HG03066 (cell line): ENCODE data around the gene GMPR.
"Not testable (repeated sequence)": the region's sequence is repeated elsewhere in the genome, so short reads cannot be mapped to it uniquely, and the experiment has no call there.

ENCODE experiments used
- ATAC-seq: cut with Tn5 transposase; IDR thresholded peaks from one replicate; pipeline ENCODE4 v1.9.1; 2021; ENCODE audit warnings: low read depth; ENCODE audit not compliant: unreplicated experiment

The GMPR gene

GRCh38 chr6:16225062-16225731, 13.2 kb upstream of the GMPR start:
- not testable (repeated sequence) for ATAC-seq

GRCh38 chr6:16226117-16227047, 12.0 kb upstream of the GMPR start:
- ATAC-seq = not testable (repeated sequence)

GRCh38 chr6:16227048-16227562, 11.3 kb upstream of the GMPR start:
- ATAC-seq = no peak

GRCh38 chr6:16227605-16228004, 10.8 kb upstream of the GMPR start:
- no peak for ATAC-seq

GRCh38 chr6:16228043-16228442, 10.3 kb upstream of the GMPR start:
- no peak for ATAC-seq

- ATAC-seq = no peak
These were observed 9.4 kb upstream of the GMPR start for GRCh38 chr6:16228709-16229665.

GRCh38 chr6:16229700-16230099, 8.7 kb upstream of the GMPR start:
- no peak for ATAC-seq

GRCh38 chr6:16230953-16231352, 7.4 kb upstream of the GMPR start:
- no peak for ATAC-seq

- ATAC-seq = no peak
These were observed 6.3 kb upstream of the GMPR start for GRCh38 chr6:16232086-16232485.

- ATAC-seq = no peak
These were observed 2.3 kb upstream of the GMPR start for GRCh38 chr6:16236009-16236501.

GRCh38 chr6:16236631-16237199, 1.7 kb upstream of the GMPR start:
- ATAC-seq = no peak

GRCh38 chr6:16237242-16237641, 1.1 kb upstream of the GMPR start:
- no peak for ATAC-seq

- ATAC-seq = peak; percentile 21
These were observed 793 bp downstream of the GMPR start for GRCh38 chr6:16238963-16239797.

- ATAC-seq = no peak
These were observed 1.4 kb downstream of the GMPR start for GRCh38 chr6:16239798-16240123.

GRCh38 chr6:16240589-16241320, 2.4 kb downstream of the GMPR start:
- ATAC-seq = no peak

GRCh38 chr6:16241321-16241689, 2.9 kb downstream of the GMPR start:
- ATAC-seq = no peak

GRCh38 chr6:16243055-16243454, 4.7 kb downstream of the GMPR start:
- ATAC-seq = no peak

GRCh38 chr6:16243664-16244063, 5.3 kb downstream of the GMPR start:
- ATAC-seq = no peak

- no peak for ATAC-seq
These were observed 6.1 kb downstream of the GMPR start for GRCh38 chr6:16244446-16244845.
